Astrocyte (in vitro differentiated cells and primary cell): ENCODE measurements around the gene MTA3. TPM values are rescaled to one million over a fixed set of nuclear protein-coding genes. Genes with fewer than 3 reads are reported as not detected.

Experiments used
- DNase-seq: peaks from one replicate; pipeline ENCODE4 v3.0.0-alpha.2; 2010; ENCODE audit warnings: low read depth
- FAIRE-seq: peaks from 2 replicates; lab custom pipeline; 2011; peaks lifted over from hg19 to GRCh38; lab: Jason Lieb, UNC
- H2AFZ ChIP-seq: 2 replicates; pipeline ENCODE4 v1.6.0; 2012; ENCODE audit warnings: low read depth, low read length, inconsistent platforms
- H3K27ac ChIP-seq: 2 replicates; pipeline ENCODE4 v1.5.1; 2011; ENCODE audit warnings: low read depth, low read length, inconsistent platforms
- H3K27me3 ChIP-seq: 2 replicates; pipeline ENCODE4 v1.6.0; 2011; ENCODE audit warnings: low read length, inconsistent platforms; ENCODE audit not compliant: insufficient read depth
- H3K36me3 ChIP-seq: 2 replicates; pipeline ENCODE4 v1.5.1; 2011; ENCODE audit warnings: low read length, inconsistent platforms; ENCODE audit not compliant: insufficient read depth
- H3K4me1 ChIP-seq: 2 replicates; pipeline ENCODE4 v1.5.1; 2011; ENCODE audit warnings: low read length, inconsistent platforms; ENCODE audit not compliant: insufficient read depth
- H3K4me2 ChIP-seq: 2 replicates; pipeline ENCODE4 v1.6.0; 2012; ENCODE audit warnings: low read length, inconsistent platforms
- H3K4me3 ChIP-seq: 2 replicates; pipeline ENCODE4 v1.5.1; 2011; ENCODE audit warnings: low read depth, mild to moderate bottlenecking, low read length, inconsistent platforms; ENCODE audit not compliant: insufficient read depth
- H3K79me2 ChIP-seq: 2 replicates; pipeline ENCODE4 v1.6.0; 2012; ENCODE audit warnings: mild to moderate bottlenecking, low read length, inconsistent platforms; ENCODE audit not compliant: insufficient read depth
- H3K9ac ChIP-seq: 2 replicates; pipeline ENCODE4 v1.6.0; 2012; ENCODE audit warnings: mild to moderate bottlenecking, low read length, inconsistent platforms
- H3K9me3 ChIP-seq: 2 replicates; pipeline ENCODE4 v1.5.1; 2012; ENCODE audit warnings: low read depth, mild to moderate bottlenecking, low read length, inconsistent platforms; ENCODE audit not compliant: insufficient read depth
- H4K20me1 ChIP-seq: 2 replicates; pipeline ENCODE4 v1.6.0; 2012; ENCODE audit warnings: low read length, inconsistent platforms; ENCODE audit not compliant: insufficient read depth
- H3K27ac Mint-ChIP-seq: one replicate; pipeline ENCODE4 v1.8.0; 2021; ENCODE audit warnings: mild to moderate bottlenecking, mixed read lengths; ENCODE audit not compliant: unreplicated experiment
- H3K27me3 Mint-ChIP-seq: one replicate; pipeline ENCODE4 v1.8.0; 2021; ENCODE audit warnings: low read depth, mixed read lengths; ENCODE audit not compliant: unreplicated experiment
- H3K36me3 Mint-ChIP-seq: one replicate; pipeline ENCODE4 v1.8.0; 2021; ENCODE audit warnings: low read depth, mixed read lengths; ENCODE audit not compliant: unreplicated experiment
- H3K4me1 Mint-ChIP-seq: one replicate; pipeline ENCODE4 v1.8.0; 2021; ENCODE audit warnings: low read depth, mixed read lengths; ENCODE audit not compliant: unreplicated experiment
- H3K4me3 Mint-ChIP-seq: one replicate; pipeline ENCODE4 v1.8.0; 2021; ENCODE audit warnings: mild to moderate bottlenecking, moderate library complexity, mixed read lengths; ENCODE audit not compliant: unreplicated experiment
- H3K9me3 Mint-ChIP-seq: one replicate; pipeline ENCODE4 v1.8.0; 2021; ENCODE audit warnings: mild to moderate bottlenecking, mixed read lengths; ENCODE audit not compliant: unreplicated experiment
- EZH2 ChIP-seq: IDR thresholded peaks from 2 replicates; pipeline ENCODE4 v1.6.1; 2012; ENCODE audit warnings: mild to moderate bottlenecking, low read length, inconsistent platforms; ENCODE audit not compliant: insufficient read depth
- total RNA-seq: library from RNA; stranded (reverse); gene quantifications from 2 replicates; pipeline ENCODE4 v1.2.1, GENCODE V29; 2021
- TF ChIP-seq, protein P1 (sequence below): IDR thresholded peaks from 2 replicates; pipeline ENCODE4 v1.5.1; 2011; ENCODE audit warnings: low read depth, mild to moderate bottlenecking, inconsistent platforms, low read length, moderate library complexity; ENCODE audit not compliant: insufficient read depth

Gene MTA3
- total RNA-seq, 1 donor from 2014 or later, result 69.4 TPM

DNA sequence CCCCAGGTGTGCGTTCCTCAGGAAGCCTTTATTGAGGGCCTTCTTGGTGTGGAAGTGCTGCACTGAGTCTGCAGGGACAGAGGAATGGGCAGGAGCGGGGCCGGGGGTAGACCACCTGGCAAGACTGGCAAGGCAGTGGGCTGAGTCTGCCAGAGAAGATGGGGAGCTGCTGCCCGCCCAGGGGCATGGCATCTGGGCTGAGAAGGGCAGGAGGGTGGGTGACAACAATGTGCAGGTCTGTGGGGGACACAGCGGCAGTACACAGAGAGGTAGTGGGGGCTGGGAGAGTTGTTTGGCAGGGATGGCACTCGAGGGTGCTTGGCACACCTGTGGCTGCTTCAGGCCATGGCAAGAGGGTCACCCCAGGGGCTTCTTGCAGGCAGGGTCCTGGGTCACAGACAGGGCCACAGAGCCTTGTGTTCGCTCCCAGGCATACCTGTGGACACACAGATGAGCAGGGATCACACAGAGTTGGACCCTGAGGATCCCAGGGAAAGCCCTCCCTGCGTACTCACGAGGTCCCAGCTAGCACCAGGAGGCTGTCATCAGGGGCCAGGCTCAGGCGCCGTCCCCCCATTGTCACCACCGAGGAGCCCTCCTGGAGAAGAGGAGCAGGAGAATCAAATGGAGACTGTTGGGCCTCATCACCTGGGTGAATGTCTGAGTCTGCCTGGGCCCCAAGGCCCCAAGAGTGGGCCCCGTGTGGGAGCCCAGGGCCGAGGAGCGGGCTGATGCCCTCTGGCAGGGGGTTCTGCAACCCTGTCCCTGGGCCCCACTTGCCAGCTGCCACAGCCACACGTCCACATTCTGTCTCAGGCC is 198.9 kb downstream of the MTA3 start:
- Histone ChIP-seq H3K4me3 (no peak overlapping the region), H3K79me2 (no peaks in the 10 kb centered on the region), H3K4me1 (no peaks in the 10 kb centered on the region), H4K20me1 (no peaks in the 10 kb centered on the region), H2AFZ (no peak overlapping the region), H3K9me3 (no peaks in the 10 kb centered on the region), H3K27ac (no peak overlapping the region), H3K27me3 (no peaks in the 10 kb centered on the region), H3K4me2 (no peak overlapping the region), H3K9ac (no peak overlapping the region), H3K36me3 (no peaks in the 10 kb centered on the region)
- H3K4me1 Mint-ChIP-seq, result no peaks in the 10 kb centered on the region
- DNase-seq (no peak), FAIRE-seq (no peak)
- peak overlapping the region; percentile 66 for H3K27ac Mint-ChIP-seq
- H3K27me3 Mint-ChIP-seq, result no peaks in the 10 kb centered on the region
- peaks cover 2% of the 10 kb centered on the region for H3K9me3 Mint-ChIP-seq
- H3K36me3 Mint-ChIP-seq, result peaks cover 15% of the 10 kb centered on the region
- TF ChIP-seq EZH2, result no peak
- TF ChIP-seq, protein P1, sequence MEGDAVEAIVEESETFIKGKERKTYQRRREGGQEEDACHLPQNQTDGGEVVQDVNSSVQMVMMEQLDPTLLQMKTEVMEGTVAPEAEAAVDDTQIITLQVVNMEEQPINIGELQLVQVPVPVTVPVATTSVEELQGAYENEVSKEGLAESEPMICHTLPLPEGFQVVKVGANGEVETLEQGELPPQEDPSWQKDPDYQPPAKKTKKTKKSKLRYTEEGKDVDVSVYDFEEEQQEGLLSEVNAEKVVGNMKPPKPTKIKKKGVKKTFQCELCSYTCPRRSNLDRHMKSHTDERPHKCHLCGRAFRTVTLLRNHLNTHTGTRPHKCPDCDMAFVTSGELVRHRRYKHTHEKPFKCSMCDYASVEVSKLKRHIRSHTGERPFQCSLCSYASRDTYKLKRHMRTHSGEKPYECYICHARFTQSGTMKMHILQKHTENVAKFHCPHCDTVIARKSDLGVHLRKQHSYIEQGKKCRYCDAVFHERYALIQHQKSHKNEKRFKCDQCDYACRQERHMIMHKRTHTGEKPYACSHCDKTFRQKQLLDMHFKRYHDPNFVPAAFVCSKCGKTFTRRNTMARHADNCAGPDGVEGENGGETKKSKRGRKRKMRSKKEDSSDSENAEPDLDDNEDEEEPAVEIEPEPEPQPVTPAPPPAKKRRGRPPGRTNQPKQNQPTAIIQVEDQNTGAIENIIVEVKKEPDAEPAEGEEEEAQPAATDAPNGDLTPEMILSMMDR, result no peak
- no peak overlapping the region for H3K4me3 Mint-ChIP-seq

DNA sequence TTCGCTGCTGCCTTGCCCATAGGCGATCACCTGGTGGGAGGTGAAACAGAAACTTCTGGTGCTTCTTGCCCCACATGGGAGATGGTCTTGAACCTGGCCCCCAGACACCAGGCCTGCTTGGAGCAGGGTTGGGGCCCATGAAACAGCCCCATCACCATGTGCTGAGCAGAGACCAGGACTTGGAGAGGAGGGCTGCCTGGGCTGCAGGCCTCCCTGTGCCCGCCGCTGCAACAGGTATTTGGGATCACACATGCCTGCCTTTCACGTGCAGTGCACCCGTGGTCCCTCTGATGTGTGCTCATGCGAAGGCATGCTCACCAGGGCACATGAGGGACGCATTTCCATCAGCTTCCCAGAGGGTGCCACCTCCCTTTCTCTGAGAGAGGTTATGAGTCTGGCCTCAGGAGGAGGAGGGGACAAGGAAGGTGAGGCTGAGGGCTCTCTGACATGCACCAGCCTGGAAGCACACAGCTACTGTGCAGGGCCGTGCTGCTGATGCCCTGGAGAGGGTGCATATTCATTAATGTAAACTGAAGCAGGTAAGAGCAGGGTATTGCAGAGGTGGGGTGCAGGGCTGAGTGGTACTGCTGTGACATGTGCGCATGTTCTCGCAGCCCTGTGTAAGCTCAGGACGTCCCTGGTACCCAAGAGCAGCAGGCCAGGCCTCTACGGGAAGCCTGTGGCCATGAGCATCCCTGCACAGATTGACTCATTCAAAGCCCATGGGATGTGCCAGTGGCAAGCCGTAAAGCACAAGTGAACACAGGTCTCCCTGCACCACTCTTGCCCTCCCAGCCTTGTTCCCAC is 199.7 kb downstream of the MTA3 start:
- Mint-ChIP-seq H3K4me3 (no peak overlapping the region), H3K27me3 (no peaks in the 10 kb centered on the region), H3K9me3 (peaks cover 1% of the 10 kb centered on the region), H3K27ac (no peak overlapping the region), H3K4me1 (no peaks in the 10 kb centered on the region), H3K36me3 (peaks cover 10% of the 10 kb centered on the region)
- Histone ChIP-seq H3K36me3 (no peaks in the 10 kb centered on the region), H3K9me3 (no peaks in the 10 kb centered on the region), H3K4me2 (no peak overlapping the region), H3K4me1 (no peaks in the 10 kb centered on the region), H4K20me1 (no peaks in the 10 kb centered on the region), H3K27ac (no peak overlapping the region), H3K79me2 (no peaks in the 10 kb centered on the region), H3K4me3 (no peak overlapping the region), H2AFZ (no peak overlapping the region), H3K9ac (no peak overlapping the region), H3K27me3 (no peaks in the 10 kb centered on the region)
- DNase-seq (no peak), FAIRE-seq (no peak)
- TF ChIP-seq EZH2, result no peak
- TF ChIP-seq, protein P1, result no peak
